ENCODE data around the gene STX4. TPM values are rescaled to one million over a fixed set of nuclear protein-coding genes. Genes with fewer than 3 reads are reported as not detected.

Gene STX4
- polyA plus RNA-seq, 1 donor (not counting 4 experiments of a cell fraction or from before 2014, with no cell fraction given), result 43.6 TPM

GRCh38 chr16:31050280-31051030 is 17.1 kb downstream of the STX4 start:
- dilution Hi-C loops (cut with MboI; ENCODE audit: extremely low pct_ligation_motif_present, low sequenced_read_pairs), result no loop called here

GRCh38 chr16:31052114-31052513 is 18.8 kb downstream of the STX4 start:
- Histone ChIP-seq H4K20me1 (ENCODE audit: control insufficient read depth, extremely low read depth, insufficient read depth, low read length) (no peaks in the 10 kb centered on the region), H3K9me3 (ENCODE audit: control insufficient read depth, low read depth, low read length) (no peaks in the 10 kb centered on the region), H3K4me3 (ENCODE audit: control insufficient read depth in 2 of 3, extremely low read depth in 1 of 3, insufficient read depth in 2 of 3, low read depth in 1 of 3, low read length in 3 of 3) (no peak overlapping the region), H3K9ac (ENCODE audit: control insufficient read depth, extremely low read depth, insufficient read depth, low read length) (no peak overlapping the region), H3K4me1 (ENCODE audit: control insufficient read depth, extremely low read depth, insufficient read depth, low read length) (peaks cover 13% of the 10 kb centered on the region), H3K27me3 (ENCODE audit: control insufficient read depth, extremely low read depth, insufficient read depth, low read length) (no peaks in the 10 kb centered on the region), H3K27ac (ENCODE audit: control insufficient read depth, insufficient read depth, low read length) (peak overlapping the region; percentile 59), H3K36me3 (ENCODE audit: control insufficient read depth in 2 of 2, extremely low read depth in 1 of 2, insufficient read depth in 2 of 2, low read length in 2 of 2) (no peaks in the 10 kb centered on the region), H3K9me1 (ENCODE audit: control insufficient read depth, extremely low read depth, insufficient read depth, low read length) (no peaks in the 10 kb centered on the region), H2AFZ (ENCODE audit: control insufficient read depth, low read length) (peak overlapping the region; percentile 17), H3K4me2 (ENCODE audit: control insufficient read depth, extremely low read depth, insufficient read depth, low read depth, low read length) (peak overlapping the region; percentile 58), H3K79me2 (ENCODE audit: control insufficient read depth, insufficient read depth, low read length) (no peaks in the 10 kb centered on the region)
- dilution Hi-C loops (cut with MboI; ENCODE audit: extremely low pct_ligation_motif_present, low sequenced_read_pairs), result no loop called here
- no peak for TF ChIP-seq EZH2 (IDR thresholded peaks at IDR 0.05; ENCODE audit: low read length)
- no peak for TF ChIP-seq CTCF (optimal IDR thresholded peaks at IDR 0.05 in 1 of 3, IDR thresholded peaks at IDR 0.05 in 1 of 3, conservative IDR thresholded peaks at IDR 0.05 in 1 of 3; ENCODE audit: extremely low read depth in 1 of 3, insufficient read depth in 2 of 3, low read length in 3 of 3)
- FAIRE-seq (peak; percentile 94), DNase-seq (ENCODE audit: low read depth, low spot score) (peak; percentile 73)

More at GRCh38 chr16:31050280-31051030, 17.1 kb downstream of the STX4 start:
- Histone ChIP-seq H3K4me1 (ENCODE audit: control insufficient read depth, extremely low read depth, insufficient read depth, low read length) (peaks cover 13% of the 10 kb centered on the region), H4K20me1 (ENCODE audit: control insufficient read depth, extremely low read depth, insufficient read depth, low read length) (no peaks in the 10 kb centered on the region), H3K9me3 (ENCODE audit: control insufficient read depth, low read depth, low read length) (no peaks in the 10 kb centered on the region), H3K9me1 (ENCODE audit: control insufficient read depth, extremely low read depth, insufficient read depth, low read length) (no peaks in the 10 kb centered on the region), H2AFZ (ENCODE audit: control insufficient read depth, low read length) (no peak overlapping the region), H3K4me2 (ENCODE audit: control insufficient read depth, extremely low read depth, insufficient read depth, low read depth, low read length) (no peak overlapping the region), H3K27me3 (ENCODE audit: control insufficient read depth, extremely low read depth, insufficient read depth, low read length) (no peaks in the 10 kb centered on the region), H3K36me3 (ENCODE audit: control insufficient read depth in 2 of 2, extremely low read depth in 1 of 2, insufficient read depth in 2 of 2, low read length in 2 of 2) (no peaks in the 10 kb centered on the region), H3K4me3 (ENCODE audit: control insufficient read depth in 2 of 3, extremely low read depth in 1 of 3, insufficient read depth in 2 of 3, low read depth in 1 of 3, low read length in 3 of 3) (no peak overlapping the region), H3K79me2 (ENCODE audit: control insufficient read depth, insufficient read depth, low read length) (no peaks in the 10 kb centered on the region), H3K27ac (ENCODE audit: control insufficient read depth, insufficient read depth, low read length) (no peak overlapping the region), H3K9ac (ENCODE audit: control insufficient read depth, extremely low read depth, insufficient read depth, low read length) (no peak overlapping the region)
- TF ChIP-seq EZH2 (IDR thresholded peaks at IDR 0.05; ENCODE audit: low read length), result no peak
- no peak for TF ChIP-seq CTCF (optimal IDR thresholded peaks at IDR 0.05 in 1 of 3, IDR thresholded peaks at IDR 0.05 in 1 of 3, conservative IDR thresholded peaks at IDR 0.05 in 1 of 3; ENCODE audit: extremely low read depth in 1 of 3, insufficient read depth in 2 of 3, low read length in 3 of 3)
- FAIRE-seq, result no peak
- DNase-seq (ENCODE audit: low read depth, low spot score), result no peak
